OCI-LY3 (cell line): Measurements from ENCODE around the gene AMFR.

Experiments used
- H2AFZ ChIP-seq: fragments of 200-600, 300-600 bp; shearing (Covaris generic); 2 replicates; pipeline ENCODE4 v1.6.0; 2014; ENCODE audit warnings: antibody characterized with exemption, low read depth, low read length
- H3K27ac ChIP-seq: fragments of 200-600, 300-600 bp; sonication (generic); 2 replicates; pipeline ENCODE4 v1.5.1; 2014; ENCODE audit warnings: mild to moderate bottlenecking, low read length, moderate library complexity, mixed read lengths
- H3K27me3 ChIP-seq: fragments of 200-600, 300-600 bp; sonication (generic); 2 replicates; pipeline ENCODE4 v1.6.1; 2014; ENCODE audit warnings: low read depth, low read length, mixed read lengths
- H3K36me3 ChIP-seq: fragments of 200-600, 300-600 bp; sonication (generic); replicated peaks from 2 replicates; pipeline ENCODE3; 2014; ENCODE audit warnings: low read depth, low read length, mixed read lengths
- H3K4me1 ChIP-seq: fragments of 300-600, 200-600 bp; sonication (generic); 2 replicates; pipeline ENCODE4 v1.6.1; 2014; ENCODE audit warnings: low read length, mixed read lengths
- H3K4me2 ChIP-seq: fragments of 200-600, 300-600 bp; sonication (generic); 2 replicates; pipeline ENCODE4 v1.6.1; 2014; ENCODE audit warnings: low read length, mixed read lengths
- H3K4me3 ChIP-seq: fragments of 300-600, 200-600 bp; sonication (generic); 2 replicates; pipeline ENCODE4 v1.5.1; 2014; ENCODE audit warnings: antibody characterized with exemption, mild to moderate bottlenecking, low read length, moderate library complexity
- H3K79me2 ChIP-seq: fragments of 300-600, 200-600 bp; shearing (Covaris generic); 2 replicates; pipeline ENCODE4 v1.6.1; 2014; ENCODE audit warnings: mild to moderate bottlenecking, low read length, mixed read lengths
- H3K9ac ChIP-seq: fragments of 300-600, 200-600 bp; shearing (Covaris generic); 2 replicates; pipeline ENCODE4 v1.6.0; 2014; ENCODE audit warnings: mild to moderate bottlenecking, low read length, moderate library complexity
- H3K9me3 ChIP-seq: fragments of 200-600, 300-600 bp; shearing (Covaris generic); 2 replicates; pipeline ENCODE4 v1.6.1; 2014; ENCODE audit warnings: low read length, mixed read lengths; ENCODE audit not compliant: insufficient read depth
- H4K20me1 ChIP-seq: fragments of 200-600, 300-600 bp; sonication (generic); 2 replicates; pipeline ENCODE4 v1.6.1; 2016; ENCODE audit warnings: low read length, mixed read lengths; ENCODE audit not compliant: insufficient read depth
- CTCF ChIP-seq: fragments of 200-600, 300-600 bp; sonication (generic); IDR thresholded peaks from 2 replicates; pipeline ENCODE4 v1.5.1; 2014; ENCODE audit warnings: antibody characterized with exemption, low read length, low read depth
- EZH2phosphoT487 ChIP-seq: fragments of 200-600 bp; shearing (Covaris generic); IDR thresholded peaks from 2 replicates; pipeline ENCODE4 v1.6.1; 2018; ENCODE audit warnings: antibody characterized with exemption, mixed run types, low read depth

AMFR gene

GRCh38 chr16:56351481-56351880, 73.9 kb downstream of the AMFR start:
- TF ChIP-seq CTCF (no peak), EZH2phosphoT487 (no peak)
- peaks cover 6% of the 10 kb centered on the region; the same call in 1 of the 2 replicates for H3K27me3 ChIP-seq
- H3K9me3 ChIP-seq: no peaks in the 10 kb centered on the region
- no peak overlapping the region for H3K4me3 ChIP-seq
- H3K27ac ChIP-seq: no peak overlapping the region
- H3K36me3 ChIP-seq: no peaks in the 10 kb centered on the region
- no peaks in the 10 kb centered on the region for H3K79me2 ChIP-seq
- peaks cover 7% of the 10 kb centered on the region for H3K4me1 ChIP-seq
- no peak overlapping the region for H2AFZ ChIP-seq
- no peak overlapping the region for H3K9ac ChIP-seq
- H4K20me1 ChIP-seq: no peaks in the 10 kb centered on the region
- no peak overlapping the region for H3K4me2 ChIP-seq

- Histone ChIP-seq H3K27me3 (peaks cover 6% of the 10 kb centered on the region; the same call in 1 of the 2 replicates), H3K4me2 (no peak overlapping the region), H2AFZ (no peak overlapping the region), H3K4me1 (peaks cover under 1% of the 10 kb centered on the region; the same call in 1 of the 2 replicates), H3K9ac (no peak overlapping the region), H3K79me2 (no peaks in the 10 kb centered on the region), H3K9me3 (no peaks in the 10 kb centered on the region), H4K20me1 (no peaks in the 10 kb centered on the region), H3K36me3 (no peaks in the 10 kb centered on the region), H3K4me3 (no peak overlapping the region), H3K27ac (no peak overlapping the region)
- TF ChIP-seq EZH2phosphoT487: no peak
Measured at GRCh38 chr16:56350491-56351405, 74.6 kb downstream of the AMFR start.

GRCh38 chr16:56349711-56350161, 75.6 kb downstream of the AMFR start:
- H3K4me1 ChIP-seq: no peaks in the 10 kb centered on the region
- no peak overlapping the region for H3K9ac ChIP-seq
- no peaks in the 10 kb centered on the region for H3K36me3 ChIP-seq
- H3K4me3 ChIP-seq: no peak overlapping the region
- H4K20me1 ChIP-seq: no peaks in the 10 kb centered on the region
- TF ChIP-seq EZH2phosphoT487 (no peak), CTCF (no peak)
- no peaks in the 10 kb centered on the region for H3K9me3 ChIP-seq
- peaks cover 6% of the 10 kb centered on the region; the same call in 1 of the 2 replicates for H3K27me3 ChIP-seq
- H3K79me2 ChIP-seq: no peaks in the 10 kb centered on the region
- H3K27ac ChIP-seq: no peak overlapping the region
- no peak overlapping the region for H2AFZ ChIP-seq
- H3K4me2 ChIP-seq: no peak overlapping the region

- Histone ChIP-seq H3K4me3 (no peak overlapping the region), H3K27ac (no peak overlapping the region), H3K9ac (no peak overlapping the region), H3K4me1 (no peaks in the 10 kb centered on the region), H4K20me1 (no peaks in the 10 kb centered on the region), H2AFZ (no peak overlapping the region), H3K4me2 (no peak overlapping the region), H3K27me3 (peaks cover 6% of the 10 kb centered on the region; the same call in 1 of the 2 replicates), H3K36me3 (no peaks in the 10 kb centered on the region), H3K9me3 (no peaks in the 10 kb centered on the region), H3K79me2 (no peaks in the 10 kb centered on the region)
- no peak for TF ChIP-seq EZH2phosphoT487
- no peak for TF ChIP-seq CTCF
Measured at GRCh38 chr16:56349086-56349415, 76.3 kb downstream of the AMFR start.
